BJ (cell line): Measurements from ENCODE around the gene PLXNA2. TPM values are rescaled to one million over a fixed set of nuclear protein-coding genes. Genes with fewer than 3 reads are reported as not detected.

Experiments
- CTCF ChIA-PET: fragments of 350-600 bp; formaldehyde crosslinking; extraction: SDS; loops from one replicate; lab custom pipeline; 2021; ENCODE audit warnings: antibody characterized with exemption, inconsistent platforms; lab: Yijun Ruan, JAX
- POLR2A ChIA-PET: fragments of 300-600 bp; sonication (Branson Sonifier 250); formaldehyde crosslinking; extraction: SDS; loops from one replicate; lab custom pipeline; 2021; ENCODE audit warnings: antibody characterized with exemption; lab: Charles Lee
- DNase-seq: peaks from one replicate; pipeline ENCODE4 v3.0.0-alpha.2; 2011; ENCODE audit warnings: low read depth
- H3K27me3 ChIP-seq: 2 replicates; pipeline ENCODE4 v1.6.0; 2011; ENCODE audit warnings: low read length; ENCODE audit not compliant: control insufficient read depth, insufficient read depth
- H3K36me3 ChIP-seq: 2 replicates; pipeline ENCODE4 v1.5.1; 2011; ENCODE audit warnings: low read length; ENCODE audit not compliant: control insufficient read depth, insufficient read depth
- H3K4me3 ChIP-seq: 2 replicates; pipeline ENCODE4 v1.5.1; 2011; ENCODE audit warnings: low read depth, mild to moderate bottlenecking, control low read depth, low read length
- CTCF ChIP-seq: IDR thresholded peaks from 2 replicates; pipeline ENCODE4 v1.5.1; 2011; ENCODE audit warnings: low read depth, mild to moderate bottlenecking, control low read depth, inconsistent platforms, low read length, moderate library complexity; ENCODE audit not compliant: insufficient read depth
- polyA plus RNA-seq: library from polyadenylated mRNA; depleted of rRNA; stranded (reverse); fragments of >200 nt; gene quantifications from 2 replicates; pipeline ENCODE4 v1.2.3, GENCODE V29; 2011

PLXNA2 gene
- polyA plus RNA-seq, 1 experiment, result 2.7 TPM

GRCh38 chr1:208216806-208217205 is 27.4 kb downstream of the PLXNA2 start:
- H3K36me3 ChIP-seq, result no peaks in the 10 kb centered on the region
- H3K27me3 ChIP-seq, result no peaks in the 10 kb centered on the region
- no peak for DNase-seq
- ChIA-PET POLR2A (no interaction called here), CTCF (interaction anchor here (0.6 to 1.4 kb wide), 2 partner anchors 15 to 115 kb away, joined by 3 read pairs; no protein-coding TSS in a partner anchor)
- no peak for TF ChIP-seq CTCF
- no peak overlapping the region for H3K4me3 ChIP-seq

- no peaks in the 10 kb centered on the region for H3K36me3 ChIP-seq
- TF ChIP-seq CTCF, result no peak
- peak; percentile 60 for DNase-seq
- H3K27me3 ChIP-seq, result no peaks in the 10 kb centered on the region
- POLR2A ChIA-PET, result no interaction called here
- no peak overlapping the region for H3K4me3 ChIP-seq
- CTCF ChIA-PET, result interaction anchor here (0.9 to 2.0 kb wide), 5 partner anchors 9 to 194 kb away, joined by 3 to 8 read pairs (median 4); partner anchors contain the start of gene PLXNA2
Observed at GRCh38 chr1:208216062-208216461, 28.1 kb downstream of the PLXNA2 start.

GRCh38 chr1:208215393-208215792 is 28.8 kb downstream of the PLXNA2 start:
- no peak for TF ChIP-seq CTCF

GRCh38 chr1:208213786-208214185 is 30.4 kb downstream of the PLXNA2 start:
- POLR2A ChIA-PET, result no interaction called here

More at GRCh38 chr1:208215393-208215792, 28.8 kb downstream of the PLXNA2 start:
- Histone ChIP-seq H3K27me3 (no peaks in the 10 kb centered on the region), H3K4me3 (no peak overlapping the region), H3K36me3 (no peaks in the 10 kb centered on the region)
- POLR2A ChIA-PET, result no interaction called here
- CTCF ChIA-PET, result interaction anchor here (0.9 to 2.0 kb wide), 5 partner anchors 8 to 194 kb away, joined by 3 to 8 read pairs (median 4); partner anchors contain the start of gene PLXNA2
- no peak for DNase-seq

GRCh38 chr1:208212893-208213292 is 31.3 kb downstream of the PLXNA2 start:
- DNase-seq, result no peak
- Histone ChIP-seq H3K4me3 (no peak overlapping the region), H3K27me3 (no peaks in the 10 kb centered on the region), H3K36me3 (no peaks in the 10 kb centered on the region)
- POLR2A ChIA-PET, result no interaction called here
- no peak for TF ChIP-seq CTCF
- CTCF ChIA-PET, result interaction anchor here (1.0 to 1.3 kb wide), 3 partner anchors 9 to 81 kb away, joined by 3 to 5 read pairs (median 4); no protein-coding TSS in a partner anchor

More at GRCh38 chr1:208213786-208214185, 30.4 kb downstream of the PLXNA2 start:
- no peak for DNase-seq
- H3K4me3 ChIP-seq, result no peak overlapping the region
- no peaks in the 10 kb centered on the region for H3K27me3 ChIP-seq
- TF ChIP-seq CTCF, result no peak
- CTCF ChIA-PET, result interaction anchor here (1.0 to 1.3 kb wide), 4 partner anchors 8 to 82 kb away, joined by 3 to 5 read pairs (median 4); no protein-coding TSS in a partner anchor
- H3K36me3 ChIP-seq, result no peaks in the 10 kb centered on the region
